Hippocampal formation (tissue), 2 donors: ENCODE measurements around the gene PLA2G2F.

Experiments used
- DNase-seq, 2 donors: peaks; one replicate each; lab custom pipeline; 2025; lab: John Stamatoyannopoulos, UW

PLA2G2F gene

DNA sequence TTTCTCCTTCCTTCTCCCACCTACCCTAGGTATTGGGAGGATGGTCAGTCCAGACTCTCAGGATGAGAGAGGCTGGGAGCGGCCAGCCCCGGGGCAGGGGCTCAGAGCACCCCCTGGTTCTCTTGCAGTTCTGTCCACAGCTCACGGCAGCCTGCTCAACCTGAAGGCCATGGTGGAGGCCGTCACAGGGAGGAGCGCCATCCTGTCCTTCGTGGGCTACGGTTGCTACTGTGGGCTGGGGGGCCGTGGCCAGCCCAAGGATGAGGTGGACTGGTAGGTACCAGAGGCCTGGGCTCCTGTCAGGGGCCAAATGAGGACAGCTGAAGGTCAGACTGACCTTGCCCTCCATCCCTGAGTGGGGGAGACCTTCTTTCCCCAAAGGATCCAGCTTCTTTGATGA is 4.2 kb downstream of the PLA2G2F start:
- no peak for DNase-seq

GRCh38 chr1:20143734-20144565 is 4.8 kb downstream of the PLA2G2F start:
- no peak for DNase-seq

DNA sequence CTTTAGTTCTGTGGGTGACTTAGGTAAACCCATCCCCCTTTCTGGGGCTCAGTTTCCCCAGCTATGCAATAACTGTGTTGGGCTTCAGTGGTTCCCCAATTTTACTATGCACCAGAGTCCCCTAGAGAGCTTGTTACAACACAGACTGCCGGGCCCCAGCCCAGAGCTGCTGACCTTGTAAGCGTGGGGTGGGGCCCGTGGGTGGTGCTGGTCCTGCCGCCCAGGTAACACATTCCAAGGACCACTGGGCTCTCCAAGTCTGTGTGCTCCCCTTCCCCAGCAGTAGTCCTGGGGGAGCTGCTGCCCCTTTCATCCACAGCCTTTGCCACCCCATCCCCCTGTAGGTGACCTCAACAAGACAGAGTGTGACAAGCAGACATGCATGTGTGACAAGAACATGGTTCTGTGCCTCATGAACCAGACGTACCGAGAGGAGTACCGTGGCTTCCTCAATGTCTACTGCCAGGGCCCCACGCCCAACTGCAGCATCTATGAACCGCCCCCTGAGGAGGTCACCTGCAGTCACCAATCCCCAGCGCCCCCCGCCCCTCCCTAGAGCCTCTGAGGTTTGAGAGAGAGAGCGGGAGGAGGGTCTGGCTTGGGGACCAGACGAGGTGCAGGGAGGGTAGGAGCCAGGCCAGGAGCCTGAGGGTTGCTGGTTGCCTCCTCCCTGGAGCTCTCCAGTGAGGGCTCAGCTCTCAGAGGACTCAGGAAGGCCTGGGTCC is 8.9 kb downstream of the PLA2G2F start:
- no peak for DNase-seq

- no peak for DNase-seq
These were observed 9.7 kb downstream of the PLA2G2F start for GRCh38 chr1:20148571-20149500.

DNA sequence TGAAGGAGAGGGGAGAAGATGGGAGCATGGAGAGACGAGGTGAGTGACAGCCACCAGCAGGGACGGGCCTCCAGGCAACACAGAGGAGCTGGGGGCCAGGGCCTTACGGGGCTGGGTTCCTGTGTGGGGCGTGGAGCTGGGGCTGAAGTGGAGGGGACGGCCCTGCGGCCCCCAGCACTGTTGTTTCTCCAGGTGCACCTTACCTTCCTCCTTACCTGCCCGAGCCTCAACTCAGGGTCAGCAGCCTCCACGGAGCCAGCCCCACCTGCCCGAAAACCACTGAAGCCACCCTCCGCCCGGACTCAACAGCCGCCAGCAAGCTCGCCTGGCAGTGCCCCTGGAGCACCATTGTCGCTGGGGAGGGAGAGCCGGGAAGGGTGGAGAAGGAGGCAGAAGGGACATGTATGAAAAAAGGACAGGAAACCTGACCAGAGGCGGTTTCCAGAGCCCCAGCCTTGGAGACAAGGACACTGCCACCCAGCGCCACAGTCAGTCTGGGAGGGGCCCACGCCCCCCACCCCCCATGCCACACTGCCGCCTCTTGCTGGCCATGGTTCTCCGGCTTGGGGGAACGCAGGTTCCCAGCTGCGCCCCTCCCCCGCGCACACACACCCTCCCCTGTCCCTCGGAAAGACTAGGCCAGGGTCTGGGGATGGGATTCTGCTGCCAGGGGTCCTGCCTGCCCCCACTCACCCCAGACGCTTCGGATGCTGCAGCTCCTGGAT is 10.6 kb downstream of the PLA2G2F start:
- no peak for DNase-seq

DNA sequence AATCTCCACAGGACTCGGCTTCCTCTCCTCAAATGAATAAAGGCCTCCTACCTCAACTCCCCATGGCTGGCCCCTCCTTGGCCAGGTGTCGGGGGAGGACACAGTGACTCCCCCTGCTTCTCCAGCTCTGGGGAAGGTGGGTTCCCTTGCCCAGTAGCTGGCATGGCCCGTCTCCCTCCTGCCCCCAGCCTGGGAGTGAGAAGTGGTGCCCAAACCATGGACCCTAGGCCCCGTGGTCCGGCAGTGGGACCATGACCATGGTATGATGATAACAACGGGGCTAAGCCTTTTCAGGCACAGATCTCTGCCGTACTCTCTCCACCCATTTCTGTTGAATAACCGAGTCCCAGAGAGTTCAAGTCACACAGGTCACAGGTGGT is 11.2 kb downstream of the PLA2G2F start:
- DNase-seq, result no peak

- no peak for DNase-seq
These were observed 11.8 kb downstream of the PLA2G2F start for GRCh38 chr1:20150969-20151368.

- peak; percentile 41 to 55 for DNase-seq
These were observed 12.9 kb downstream of the PLA2G2F start for GRCh38 chr1:20151906-20152598.

DNA sequence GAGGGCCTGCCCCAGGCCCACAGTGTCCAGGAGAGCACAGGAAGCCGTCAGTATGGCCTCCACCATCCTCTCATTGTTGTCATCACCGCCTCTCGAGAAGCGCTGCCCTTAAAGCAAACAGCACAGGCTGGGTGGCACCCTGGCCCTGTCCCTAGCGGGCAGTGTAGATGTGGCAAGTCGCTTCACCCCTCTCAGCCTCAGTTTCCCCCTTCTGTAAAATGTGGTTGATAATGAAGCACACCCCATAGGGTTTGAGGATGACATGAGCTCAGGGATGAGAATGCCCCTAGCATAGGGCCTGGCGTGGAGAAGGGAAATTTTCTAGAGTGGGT is 13.4 kb downstream of the PLA2G2F start:
- DNase-seq, result no peak

DNA sequence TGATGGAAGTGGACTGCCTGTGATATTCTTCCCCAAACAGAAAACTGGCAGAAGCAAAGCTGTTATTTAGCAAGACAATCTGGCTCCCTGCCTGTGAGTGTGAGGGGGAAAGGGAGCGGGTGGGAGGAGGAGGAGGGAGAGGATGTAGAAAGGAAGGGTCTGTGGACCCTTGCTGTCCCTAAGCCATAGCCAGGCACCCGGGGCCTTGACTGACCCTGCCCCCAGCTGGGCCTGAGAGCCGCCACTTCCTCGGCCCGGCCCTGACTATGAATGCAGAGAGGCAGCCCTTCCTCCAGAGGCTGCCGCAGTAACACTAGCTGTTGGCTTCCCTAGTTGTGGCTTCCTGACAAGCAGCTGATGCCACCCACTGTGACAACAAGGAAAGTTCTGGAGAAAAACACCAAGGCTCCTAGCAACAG is 13.9 kb downstream of the PLA2G2F start:
- DNase-seq, result peak; percentile 31 to 43

DNA sequence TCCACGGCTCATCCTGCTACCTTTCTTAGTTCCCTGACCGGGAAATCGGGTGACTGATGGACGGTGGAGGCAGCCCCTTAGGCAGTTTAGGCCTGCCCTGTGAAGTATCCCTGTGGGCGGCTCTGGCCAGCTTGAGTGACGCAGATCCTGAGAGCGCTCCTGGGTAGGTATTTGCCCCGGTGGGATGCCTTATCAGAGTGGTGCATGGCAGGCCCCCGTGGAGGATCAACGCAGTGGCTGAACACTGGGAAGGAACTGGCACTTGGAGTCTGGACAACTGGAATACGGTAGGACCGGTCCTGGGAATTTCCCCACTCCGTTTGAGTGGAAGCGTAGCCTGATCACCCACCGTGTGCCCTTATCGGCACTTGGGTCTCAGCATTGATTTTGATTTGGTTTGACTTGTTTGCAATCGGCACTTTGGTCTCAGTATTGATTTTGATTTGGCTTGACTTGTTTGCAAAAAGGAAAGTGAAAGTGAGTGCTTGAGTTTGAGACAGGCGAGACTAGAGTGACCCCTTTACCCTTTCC is 15.2 kb downstream of the PLA2G2F start:
- no peak for DNase-seq

- no peak for DNase-seq
These were observed 19.4 kb downstream of the PLA2G2F start for GRCh38 chr1:20158358-20159070.

DNA sequence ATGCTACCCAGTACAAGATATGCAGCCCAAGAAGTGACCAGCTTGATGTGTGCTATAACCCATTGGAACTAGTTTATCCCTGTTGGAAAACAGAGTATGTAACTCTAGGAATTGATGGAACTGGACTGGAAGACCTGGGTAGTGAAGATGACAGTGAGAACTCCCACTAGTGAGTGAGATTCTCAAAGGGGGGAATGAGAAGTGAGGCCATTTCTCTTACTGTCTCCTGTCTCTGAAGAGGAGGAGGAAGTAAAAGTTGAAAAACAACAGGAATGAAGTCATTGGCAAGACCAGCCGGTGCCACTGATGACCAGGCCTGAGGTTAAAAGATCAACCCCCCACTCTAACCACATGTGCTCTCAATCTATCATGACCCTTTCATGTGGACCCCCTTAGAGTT is 20.9 kb downstream of the PLA2G2F start:
- no peak for DNase-seq

- peak in 1 of 2 donors; percentile 27 for DNase-seq
These were observed 25.6 kb downstream of the PLA2G2F start for GRCh38 chr1:20164694-20165202.

DNA sequence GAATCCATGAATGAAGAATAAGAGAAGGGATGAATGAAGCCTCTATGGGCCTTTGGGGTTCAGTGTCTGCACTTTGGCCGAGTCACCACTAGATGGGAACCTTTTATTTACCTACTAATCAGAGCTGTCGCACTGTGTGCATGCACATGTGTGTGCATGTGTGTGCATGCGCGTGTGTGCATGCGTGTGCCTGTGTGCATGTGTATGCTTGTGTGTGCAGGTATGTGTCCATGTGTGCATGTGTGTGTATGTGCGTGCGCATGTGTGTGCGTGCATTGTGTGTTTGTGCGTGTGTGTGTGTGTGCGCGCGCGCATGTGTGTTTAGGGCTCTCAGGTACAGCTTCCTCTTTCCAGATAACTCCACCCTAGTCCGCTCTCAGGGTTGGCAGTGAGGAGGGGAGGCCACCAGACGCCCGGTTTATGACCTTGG is 26.4 kb downstream of the PLA2G2F start:
- no peak for DNase-seq

DNA sequence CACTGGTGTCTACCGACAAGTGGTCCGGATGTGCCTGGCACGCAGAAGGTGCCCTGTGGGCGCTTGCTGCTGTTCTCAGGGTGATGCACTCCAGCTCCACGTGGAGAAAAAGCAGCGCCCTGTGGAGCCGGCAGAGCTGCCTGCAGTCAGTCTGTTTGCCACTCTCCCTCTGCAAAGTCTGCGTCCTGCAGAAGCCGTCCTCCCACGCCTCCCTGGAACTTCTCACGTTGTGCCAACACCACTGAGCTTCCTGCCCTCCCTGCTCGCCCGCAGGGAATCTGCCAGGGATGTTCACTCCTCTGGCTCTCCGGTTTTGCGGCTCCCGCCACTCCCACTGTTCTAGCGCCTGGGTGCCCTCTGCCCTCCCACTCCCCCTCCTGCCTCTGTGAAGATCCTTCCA is 26.9 kb downstream of the PLA2G2F start:
- peak in 1 of 2 donors; percentile 13 for DNase-seq

DNA sequence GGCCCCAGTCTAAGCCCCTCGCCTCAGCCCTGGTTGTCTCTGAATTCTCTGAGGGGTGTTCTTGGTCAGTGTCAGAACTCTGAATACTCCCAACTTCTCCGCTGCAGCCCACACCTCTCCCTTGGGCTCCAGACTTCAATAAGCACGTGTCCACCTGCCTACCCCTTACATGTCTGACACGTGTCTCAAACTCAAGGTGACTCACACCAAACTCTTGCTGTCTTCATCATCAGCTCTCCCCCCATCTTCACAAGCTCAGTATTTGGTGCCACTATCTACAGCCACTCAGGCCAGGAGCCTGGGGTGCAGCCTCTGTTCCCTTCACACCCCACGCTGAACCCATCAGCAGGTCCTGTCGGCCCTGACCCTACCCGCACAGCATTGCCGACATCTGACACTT is 28.0 kb downstream of the PLA2G2F start:
- no peak for DNase-seq

DNA sequence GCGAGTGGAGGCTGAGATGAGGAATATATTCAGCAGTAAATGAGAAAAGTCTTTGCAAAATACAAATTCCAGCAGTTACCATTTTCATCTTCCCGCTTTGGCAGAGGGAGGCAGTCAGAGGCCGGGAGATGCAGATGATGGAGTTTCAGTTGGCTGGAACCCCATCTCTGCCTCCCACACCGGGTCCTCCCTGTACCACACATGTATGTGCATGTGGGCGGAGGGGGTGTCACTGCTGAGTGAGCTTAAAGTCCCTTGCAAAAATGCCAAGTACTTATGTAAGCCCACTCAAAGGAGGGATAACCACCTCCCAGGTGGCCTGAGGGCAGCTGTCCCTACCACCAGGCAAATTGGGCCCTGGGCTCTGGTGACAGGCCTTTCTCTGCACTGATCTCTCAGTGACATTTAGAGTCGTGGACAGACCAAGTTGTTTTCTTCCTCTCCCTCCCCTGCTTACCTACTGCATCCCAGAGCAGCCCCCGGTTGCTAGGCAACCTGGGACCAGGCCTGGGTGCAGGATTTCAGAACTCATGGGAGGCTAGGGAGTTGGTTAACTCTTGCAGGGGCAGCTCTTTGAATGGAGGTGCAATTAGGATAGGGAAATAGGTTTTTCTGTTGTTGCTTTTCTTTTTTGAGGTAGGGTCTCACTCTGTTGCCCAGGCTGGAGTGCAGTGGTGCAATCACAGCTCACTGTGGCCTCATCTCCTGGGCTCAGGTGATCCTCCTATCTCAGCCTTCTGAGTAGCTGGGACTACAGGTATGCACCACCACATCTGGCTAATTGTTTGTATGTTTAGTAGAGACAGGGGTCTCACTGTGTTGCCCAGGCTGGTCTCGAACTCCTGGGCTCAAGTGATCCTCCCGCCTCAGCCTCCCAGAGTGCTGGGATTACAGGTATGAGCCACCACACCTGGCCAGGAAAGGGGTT is 29.7 kb downstream of the PLA2G2F start:
- no peak for DNase-seq

- no peak for DNase-seq
These were observed 30.8 kb downstream of the PLA2G2F start for GRCh38 chr1:20169932-20170331.
